Subcutaneous abdominal adipose tissue (tissue), 5 donors: ENCODE measurements around the gene RNF26.

Source experiments
- H3K27ac ChIP-seq: one replicate; pipeline ENCODE4 v1.7.0; 2013; ENCODE audit warnings: low read depth, mild to moderate bottlenecking, inconsistent platforms, low read length, moderate library complexity
- H3K27me3 ChIP-seq, 5 donors: one replicate each; pipeline ENCODE4 v1.7.0; 2013; ENCODE audit warnings: low read length in 5 of 5, inconsistent platforms in 1 of 5; ENCODE audit not compliant: control insufficient read depth in 5 of 5, insufficient read depth in 4 of 5
- H3K36me3 ChIP-seq, 5 donors: one replicate each; pipeline ENCODE4 v1.7.0; 2013; ENCODE audit warnings: low read length in 5 of 5; ENCODE audit not compliant: control insufficient read depth in 5 of 5, insufficient read depth in 5 of 5
- H3K4me1 ChIP-seq, 5 donors: one replicate each; pipeline ENCODE4 v1.7.0; 2013; ENCODE audit warnings: low read length in 5 of 5, mild to moderate bottlenecking in 3 of 5, moderate library complexity in 1 of 5; ENCODE audit not compliant: control insufficient read depth in 5 of 5, insufficient read depth in 5 of 5
- H3K4me3 ChIP-seq, 5 donors: one replicate each; pipeline ENCODE4 v1.7.0; 2013; ENCODE audit warnings: low read length in 5 of 5, low read depth in 1 of 5
- H3K9ac ChIP-seq, 5 donors: one replicate each; pipeline ENCODE4 v1.7.0; 2013; ENCODE audit warnings: low read length in 5 of 5, mild to moderate bottlenecking in 4 of 5, moderate library complexity in 3 of 5
- H3K9me3 ChIP-seq, 5 donors: one replicate each; pipeline ENCODE4 v1.7.0; 2013; ENCODE audit warnings: low read length in 5 of 5; ENCODE audit not compliant: control insufficient read depth in 5 of 5
- donor health status: healthy.
- donor health status: healthy.
- donor health status: healthy.
- donor health status: healthy.
- donor health status: healthy.

Gene RNF26

DNA sequence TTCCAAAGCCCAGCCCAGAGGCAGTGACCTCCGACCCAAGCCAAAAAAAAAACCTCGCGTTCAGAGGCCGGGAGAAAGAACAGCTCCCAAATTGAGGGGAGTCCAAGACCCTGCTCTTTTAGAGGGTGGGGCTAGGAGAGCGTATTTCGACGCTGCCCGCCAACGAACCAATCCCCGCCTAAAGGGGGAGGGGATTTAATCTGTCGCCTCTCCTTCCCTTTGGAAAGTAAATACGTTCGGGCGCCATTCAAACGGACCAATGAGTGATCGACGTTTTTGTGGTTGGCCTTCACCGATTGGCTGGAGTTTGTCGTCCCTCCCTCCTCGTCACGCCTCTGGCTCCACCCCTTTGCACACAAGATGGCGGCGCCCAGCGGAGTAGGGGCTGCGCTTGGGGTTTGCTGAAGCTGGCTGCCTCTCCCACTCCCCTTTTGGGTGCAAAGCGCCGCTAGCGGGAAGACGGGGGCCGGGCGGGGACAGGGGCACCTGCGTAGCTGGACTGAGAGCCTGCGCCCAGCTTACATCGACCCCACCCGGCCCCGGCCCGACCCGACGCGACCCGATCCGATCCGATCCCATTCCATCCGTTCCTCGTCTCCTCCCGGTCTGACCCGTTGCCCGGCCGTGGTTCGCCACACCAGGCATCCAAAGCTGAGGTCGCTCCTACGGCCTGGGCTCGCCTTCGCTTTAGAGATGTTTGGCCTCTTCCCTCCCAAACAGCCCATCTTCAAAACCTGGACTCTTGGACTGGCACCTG, at the start of gene RNF26:
RNF26 (plus strand) TSS at position 354 of the 757 bp plus-strand sequence. CDS start 596 bp downstream, outside the sequence.
- H3K36me3 ChIP-seq: peaks cover 0 to 14% (median 7%) of the 10 kb centered on the region in 5 donors
- H3K9me3 ChIP-seq: no peaks in the 10 kb centered on the region
- peaks cover 0 to 2% (median 0%) of the 10 kb centered on the region in 5 donors for H3K27me3 ChIP-seq
- H3K9ac ChIP-seq: peak within 1 kb of the TSS; percentile 48 to 90 (median 78)
- peak within 1 kb of the TSS; percentile 86 for H3K27ac ChIP-seq
- H3K4me3 ChIP-seq: peak within 1 kb of the TSS; percentile 83 to 90 (median 87)
- peaks cover 6 to 42% (median 37%) of the 10 kb centered on the region in 5 donors for H3K4me1 ChIP-seq

DNA sequence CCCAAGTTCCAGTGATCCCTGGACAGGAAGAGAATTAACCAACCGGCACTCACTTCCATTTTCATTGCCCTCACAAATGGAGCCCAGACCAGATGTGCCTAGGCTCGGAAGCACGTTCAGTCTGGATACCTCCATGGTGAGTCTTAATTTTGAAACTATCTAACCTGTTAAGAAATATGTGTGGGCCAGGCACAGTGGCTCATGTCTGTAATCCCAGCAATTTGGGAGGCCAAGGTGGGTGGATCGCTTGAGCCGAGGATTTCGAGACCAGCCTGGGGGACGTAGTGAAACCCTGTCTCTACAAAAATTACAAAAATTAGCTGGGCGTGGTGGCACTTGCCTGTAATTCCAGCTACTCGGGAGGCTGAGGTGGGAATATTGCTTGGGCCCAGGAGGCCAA, 48.9 kb upstream of the RNF26 start:
- H3K36me3 ChIP-seq: peaks cover 21 to 54% (median 28%) of the 10 kb centered on the region in 5 donors
- peaks cover 0 to 8% (median 6%) of the 10 kb centered on the region in 5 donors for H3K4me1 ChIP-seq
- H3K9me3 ChIP-seq: no peaks in the 10 kb centered on the region
- no peak overlapping the region for H3K4me3 ChIP-seq
- peak overlapping the region in 1 of 5 donors; percentile 47 for H3K9ac ChIP-seq
- H3K27ac ChIP-seq: no peak overlapping the region
- H3K27me3 ChIP-seq: no peaks in the 10 kb centered on the region

DNA sequence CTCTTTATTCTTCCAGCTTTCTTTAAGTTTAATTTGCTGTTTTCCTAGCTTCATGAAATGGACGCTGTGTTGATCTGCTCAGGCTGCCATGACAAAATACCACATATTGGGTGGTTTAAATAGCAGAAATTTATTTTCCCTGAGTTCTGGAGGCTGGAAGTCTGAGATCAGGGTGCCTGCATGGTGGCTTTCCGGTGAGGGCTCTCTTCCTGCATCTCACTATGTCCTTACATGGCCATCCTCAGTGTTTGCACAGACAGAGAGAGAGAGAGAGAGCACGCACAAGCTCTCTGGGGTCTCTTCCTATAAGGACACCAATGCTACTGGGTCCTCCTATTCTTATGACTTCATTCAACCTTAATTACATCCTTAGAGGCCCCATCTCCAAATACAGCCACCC, 46.1 kb upstream of the RNF26 start:
- H3K27ac ChIP-seq: no peak overlapping the region
- H3K9ac ChIP-seq: no peak overlapping the region
- H3K4me1 ChIP-seq: peaks cover 0 to 8% (median 6%) of the 10 kb centered on the region in 5 donors
- H3K27me3 ChIP-seq: no peaks in the 10 kb centered on the region
- peaks cover 0 to 8% (median 0%) of the 10 kb centered on the region in 5 donors for H3K9me3 ChIP-seq
- H3K36me3 ChIP-seq: peaks cover 17 to 56% (median 28%) of the 10 kb centered on the region in 5 donors
- H3K4me3 ChIP-seq: no peak overlapping the region

DNA sequence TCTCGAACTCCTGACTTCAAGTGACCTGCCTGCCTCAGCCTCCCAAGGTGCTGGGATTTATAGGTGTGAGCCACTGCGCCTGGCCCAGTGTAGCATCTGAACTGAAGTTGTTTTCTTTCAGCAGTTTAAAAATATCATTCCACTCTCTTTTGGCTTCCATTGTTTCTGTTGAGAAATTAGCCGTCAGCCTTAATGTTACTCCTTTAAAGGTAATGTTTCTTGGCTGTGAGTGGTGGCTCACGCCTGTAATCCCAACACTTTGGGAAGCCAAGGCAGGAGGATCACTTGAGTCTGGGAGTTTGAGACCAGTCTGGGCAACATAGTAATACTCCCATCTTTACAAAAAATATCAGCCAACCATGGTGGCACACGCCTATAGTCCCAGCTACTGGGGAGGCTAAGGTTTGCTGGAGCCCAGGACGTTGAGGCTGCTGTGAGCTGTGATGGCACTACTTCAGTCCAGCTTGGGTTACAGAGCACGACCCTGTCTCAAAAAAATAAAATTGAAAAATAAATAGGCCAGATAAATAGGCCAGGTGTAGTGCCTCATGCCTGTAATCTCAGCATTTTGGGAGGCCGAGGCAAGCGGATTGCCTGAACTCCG, 43.3 kb upstream of the RNF26 start:
- Histone ChIP-seq H3K27me3 (no peaks in the 10 kb centered on the region), H3K27ac (no peak overlapping the region), H3K4me1 (peaks cover 0 to 18% (median 3%) of the 10 kb centered on the region in 5 donors), H3K36me3 (peaks cover 14 to 50% (median 17%) of the 10 kb centered on the region in 5 donors), H3K9me3 (peaks cover 0 to 8% (median 0%) of the 10 kb centered on the region in 5 donors), H3K4me3 (no peak overlapping the region), H3K9ac (no peak overlapping the region)

DNA sequence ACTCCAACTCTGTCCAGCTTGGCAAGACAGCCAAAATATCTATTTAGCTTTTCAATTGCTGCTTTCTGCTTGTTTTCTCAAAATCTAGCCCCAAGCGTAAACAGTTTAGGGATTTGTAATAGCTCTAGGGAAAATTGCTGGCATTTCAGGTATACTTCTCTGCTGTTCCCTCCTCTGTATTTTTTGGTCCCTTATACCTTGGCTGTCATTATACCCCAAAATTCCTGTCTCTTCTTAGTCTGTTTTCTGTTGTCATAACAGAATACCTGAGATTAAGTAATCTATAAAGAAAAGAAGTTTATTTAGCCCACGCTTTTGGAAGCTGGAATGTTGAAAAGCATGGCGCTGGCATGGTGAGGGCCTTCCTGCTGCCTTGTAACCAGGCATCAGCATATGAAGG, 40.9 kb upstream of the RNF26 start:
- Histone ChIP-seq H3K4me3 (no peak overlapping the region), H3K27me3 (no peaks in the 10 kb centered on the region), H3K27ac (no peak overlapping the region), H3K9ac (no peak overlapping the region), H3K9me3 (peaks cover 0 to 8% (median 0%) of the 10 kb centered on the region in 5 donors), H3K36me3 (peaks cover 11 to 44% (median 27%) of the 10 kb centered on the region in 5 donors), H3K4me1 (peaks cover 0 to 41% (median 22%) of the 10 kb centered on the region in 5 donors)

DNA sequence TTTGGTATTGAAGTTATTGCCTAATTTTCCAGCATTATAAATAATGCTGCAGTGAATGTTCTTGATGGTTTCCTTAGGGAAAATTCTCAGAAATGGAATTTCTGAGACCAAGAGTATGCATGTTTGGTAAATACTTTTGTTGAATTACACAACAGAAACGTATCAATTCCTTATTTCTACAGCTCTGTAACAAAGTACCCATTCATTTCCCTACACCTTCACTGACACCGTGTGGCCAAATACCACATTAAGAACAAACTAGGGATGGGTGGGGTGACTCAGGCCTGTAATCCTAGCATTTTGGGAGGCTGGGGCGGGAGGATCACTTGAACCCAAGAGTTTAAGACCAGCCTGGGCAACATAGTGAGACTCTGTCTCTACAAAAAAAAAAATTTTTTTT, 39.1 kb upstream of the RNF26 start:
- H3K27ac ChIP-seq: peak overlapping the region; percentile 79
- peaks cover 2 to 58% (median 32%) of the 10 kb centered on the region in 5 donors for H3K4me1 ChIP-seq
- H3K4me3 ChIP-seq: no peak overlapping the region
- no peaks in the 10 kb centered on the region for H3K27me3 ChIP-seq
- peaks cover 14 to 51% (median 34%) of the 10 kb centered on the region in 5 donors for H3K36me3 ChIP-seq
- no peak overlapping the region for H3K9ac ChIP-seq
- H3K9me3 ChIP-seq: peaks cover 0 to 8% (median 0%) of the 10 kb centered on the region in 5 donors

DNA sequence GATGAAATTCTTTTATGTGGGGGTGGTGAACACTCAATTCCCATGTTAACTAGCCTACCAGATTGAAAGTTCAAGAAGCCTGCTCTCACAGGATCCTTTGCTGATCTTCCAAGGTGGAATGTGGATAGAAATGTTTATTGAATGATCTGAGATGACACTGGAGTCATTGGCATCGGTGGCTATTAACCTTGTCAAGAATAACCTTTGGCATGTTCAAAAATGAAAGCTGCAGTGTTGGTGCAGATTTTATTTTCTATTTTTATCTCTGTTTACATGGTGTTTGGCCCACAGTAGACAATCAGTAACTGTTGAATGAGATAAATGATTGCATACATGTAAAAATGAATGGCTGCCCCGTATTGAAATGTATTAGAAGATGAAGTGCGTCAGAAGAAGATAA, 36.4 kb upstream of the RNF26 start:
- Histone ChIP-seq H3K36me3 (peaks cover 14 to 66% (median 51%) of the 10 kb centered on the region in 5 donors), H3K9me3 (no peaks in the 10 kb centered on the region), H3K4me3 (no peak overlapping the region), H3K27me3 (no peaks in the 10 kb centered on the region), H3K27ac (peak overlapping the region; percentile 79), H3K4me1 (peaks cover 5 to 66% (median 40%) of the 10 kb centered on the region in 5 donors), H3K9ac (no peak overlapping the region)

DNA sequence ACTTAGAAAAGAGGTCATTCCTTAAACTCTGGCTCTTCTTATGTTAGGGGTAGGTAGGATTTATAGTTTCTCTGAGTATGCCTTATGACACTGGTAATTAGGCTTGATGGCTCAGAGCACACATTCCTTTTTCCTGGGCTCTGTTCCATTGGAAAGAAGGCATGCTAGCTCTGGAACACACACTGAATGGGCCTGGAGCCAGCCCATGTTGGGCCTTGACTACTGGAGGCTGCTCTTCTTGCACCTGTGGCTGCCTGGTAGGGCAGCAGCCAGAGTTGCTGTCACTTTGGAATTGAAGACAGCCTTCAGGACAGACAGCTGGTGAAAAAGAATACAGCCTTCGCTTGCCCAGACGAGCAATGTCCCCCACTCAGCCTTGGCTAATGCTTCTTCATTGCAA, 35.6 kb upstream of the RNF26 start:
- peaks cover 21 to 69% (median 57%) of the 10 kb centered on the region in 5 donors for H3K36me3 ChIP-seq
- H3K27ac ChIP-seq: peak overlapping the region; percentile 79
- H3K4me3 ChIP-seq: no peak overlapping the region
- peaks cover 5 to 66% (median 40%) of the 10 kb centered on the region in 5 donors for H3K4me1 ChIP-seq
- no peaks in the 10 kb centered on the region for H3K27me3 ChIP-seq
- H3K9me3 ChIP-seq: no peaks in the 10 kb centered on the region
- H3K9ac ChIP-seq: no peak overlapping the region

DNA sequence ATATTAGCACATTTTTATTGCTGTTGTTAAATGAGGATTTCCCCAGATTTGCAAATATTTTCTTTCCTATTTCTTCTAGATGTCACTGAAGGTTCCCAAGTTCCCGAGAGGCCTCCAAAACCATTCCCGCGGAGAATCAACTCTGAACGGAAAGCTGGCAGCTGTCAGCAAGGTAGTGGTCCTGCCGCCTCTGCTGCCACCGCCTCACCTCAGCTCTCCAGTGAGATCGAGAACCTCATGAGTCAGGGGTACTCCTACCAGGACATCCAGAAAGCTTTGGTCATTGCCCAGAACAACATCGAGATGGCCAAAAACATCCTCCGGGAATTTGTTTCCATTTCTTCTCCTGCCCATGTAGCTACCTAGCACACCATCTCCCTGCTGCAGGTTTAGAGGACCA, 34.9 kb upstream of the RNF26 start:
- Histone ChIP-seq H3K4me1 (peaks cover 5 to 64% (median 40%) of the 10 kb centered on the region in 5 donors), H3K27ac (peak overlapping the region; percentile 56), H3K9ac (peak overlapping the region in 1 of 5 donors; percentile 11), H3K27me3 (no peaks in the 10 kb centered on the region), H3K36me3 (peaks cover 21 to 75% (median 64%) of the 10 kb centered on the region in 5 donors), H3K9me3 (no peaks in the 10 kb centered on the region), H3K4me3 (no peak overlapping the region)
